ENCODE measurements around the gene NKX2-2.

Gene NKX2-2

DNA sequence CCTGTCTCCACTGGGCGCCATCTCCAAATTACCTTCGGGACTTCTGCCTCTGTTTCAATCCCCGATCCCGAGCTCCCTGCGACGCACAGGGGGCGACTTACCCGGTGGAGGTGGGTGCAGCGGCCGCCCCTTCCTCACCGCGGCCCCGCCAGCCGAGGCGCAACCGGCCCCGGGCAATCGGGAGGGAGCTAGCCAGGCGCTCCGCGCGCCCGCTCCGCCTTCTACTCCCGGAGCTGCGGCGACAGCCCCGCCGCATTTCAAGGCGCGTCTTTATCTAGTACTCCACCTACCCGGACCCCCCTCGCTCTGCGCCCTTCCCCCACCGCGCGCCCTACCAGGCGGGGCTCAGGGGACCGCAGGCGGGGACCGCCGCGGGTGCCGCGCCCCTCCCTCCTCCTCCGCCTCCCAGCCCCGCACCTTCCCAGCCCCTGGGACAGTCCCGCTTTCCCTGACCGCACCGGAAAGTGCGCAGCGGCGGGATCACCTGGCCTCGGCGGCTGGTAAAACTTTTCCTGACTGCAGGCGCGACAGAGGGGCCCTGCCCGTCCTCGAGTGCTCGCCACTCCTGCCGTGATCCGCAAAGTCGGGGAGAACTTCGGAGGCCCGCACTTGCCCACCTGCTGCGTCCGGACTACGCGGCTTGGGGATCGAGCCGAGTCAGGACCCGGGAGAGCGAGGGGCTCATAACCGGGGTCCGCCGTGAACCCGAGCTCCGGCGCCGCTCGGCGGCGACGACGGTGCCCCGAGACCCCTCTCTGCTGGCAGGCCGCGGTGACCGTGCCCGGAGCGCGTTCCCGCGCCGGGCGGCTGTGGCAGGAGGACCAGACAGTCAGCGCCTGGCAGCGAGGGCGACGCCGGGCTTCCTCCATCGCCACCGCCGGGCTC lies 8.0 kb upstream of the NKX2-2 start:
- DNase-seq = no peak

DNA sequence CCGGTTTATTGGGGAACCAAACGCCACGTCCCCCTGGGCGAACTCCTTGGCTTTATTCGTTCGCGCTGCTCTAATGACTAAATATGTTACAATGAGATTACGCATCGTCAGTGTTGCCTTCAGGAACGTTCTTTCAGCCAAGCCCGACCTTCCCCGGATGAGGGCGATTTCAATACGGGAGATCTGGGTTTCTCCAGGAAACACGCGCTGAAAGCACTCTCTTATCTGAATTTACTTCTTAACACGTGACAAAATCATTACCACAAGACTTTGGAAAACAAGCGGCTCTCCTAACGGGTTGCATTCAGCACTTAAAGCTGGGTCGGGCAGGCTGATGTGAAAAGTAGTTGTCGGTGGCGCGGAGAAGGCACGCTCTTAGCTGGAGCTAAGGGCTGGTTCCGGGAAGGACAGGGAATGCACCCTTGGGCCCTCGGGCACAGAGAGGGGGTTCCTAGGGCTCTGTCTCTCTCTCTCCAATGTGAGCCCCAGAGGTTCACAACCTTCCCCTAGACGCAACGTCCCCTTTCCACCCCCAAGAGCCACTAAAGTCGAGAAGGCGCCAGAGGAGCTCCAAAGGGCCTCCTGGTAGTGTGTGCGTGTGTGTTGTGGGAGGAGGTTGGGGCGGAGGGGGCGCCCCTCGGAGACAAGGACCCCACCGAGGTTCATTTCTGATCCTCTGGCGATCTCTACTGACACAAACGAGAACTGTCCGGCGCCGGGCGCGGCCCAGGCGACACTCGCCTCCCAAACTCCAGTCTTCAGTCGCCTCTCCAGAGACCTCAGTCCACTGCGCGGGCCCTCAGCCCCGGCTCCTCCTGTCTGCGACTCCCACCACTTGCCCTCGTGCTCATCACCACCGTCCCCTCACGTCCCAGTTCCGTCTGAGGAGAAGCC lies 7.1 kb upstream of the NKX2-2 start:
- no peak for DNase-seq

DNA sequence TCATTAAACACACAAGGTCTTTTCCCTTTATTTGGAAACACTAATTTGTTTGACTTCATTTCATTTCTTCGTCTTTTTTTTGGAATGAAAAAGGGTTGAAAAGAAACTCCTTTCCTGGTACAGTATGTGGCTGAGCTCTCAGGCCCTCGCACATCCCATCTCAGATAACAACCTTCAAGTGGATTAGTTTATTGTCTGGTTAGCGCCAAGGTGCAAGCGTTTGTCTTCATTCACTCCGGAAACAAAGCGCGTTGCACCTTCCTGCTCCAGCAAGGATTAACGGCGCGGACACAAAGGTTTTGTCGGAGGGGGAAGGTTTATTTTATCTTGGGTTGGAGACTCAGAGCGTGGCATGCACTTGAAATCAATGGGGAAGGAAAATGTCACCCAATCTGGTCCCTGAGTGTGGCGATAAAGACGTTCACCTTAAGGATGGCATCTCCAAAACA lies 5.3 kb upstream of the NKX2-2 start:
- no peak for DNase-seq

DNA sequence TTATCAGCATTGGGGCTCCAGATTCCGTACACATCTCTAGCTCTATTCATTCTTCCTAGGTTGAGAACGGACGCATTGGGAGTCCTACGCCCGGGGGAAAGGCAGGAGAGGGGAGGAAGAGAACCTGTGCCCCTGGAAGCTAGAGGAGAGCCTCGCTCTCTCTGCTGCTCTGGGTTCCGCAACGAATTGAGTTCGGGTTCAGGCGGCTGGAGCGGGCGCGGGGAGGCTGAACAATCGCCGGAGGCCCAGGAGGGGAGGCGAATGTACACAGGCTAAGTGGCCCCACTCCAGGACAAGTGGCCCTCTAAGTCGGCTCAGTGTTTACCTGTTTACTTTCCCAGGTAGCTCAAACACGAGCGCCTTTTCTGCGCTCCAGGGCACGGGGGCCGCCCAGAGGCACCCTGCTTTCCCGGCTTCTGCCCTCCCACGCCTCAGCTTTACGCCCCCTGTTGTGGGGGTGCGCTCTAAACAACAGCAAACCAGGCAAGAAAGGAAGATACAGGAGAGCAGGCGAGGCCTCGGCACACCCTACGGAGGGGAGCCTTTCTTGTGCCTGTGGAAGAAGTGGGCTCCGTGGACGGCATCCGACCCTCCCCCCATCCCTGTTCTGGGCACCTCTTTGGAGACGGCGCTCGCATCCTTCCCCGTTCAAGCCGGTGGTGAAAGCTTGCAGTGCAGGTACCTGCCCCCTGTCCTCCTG lies 4.6 kb upstream of the NKX2-2 start:
- no peak for DNase-seq

DNA sequence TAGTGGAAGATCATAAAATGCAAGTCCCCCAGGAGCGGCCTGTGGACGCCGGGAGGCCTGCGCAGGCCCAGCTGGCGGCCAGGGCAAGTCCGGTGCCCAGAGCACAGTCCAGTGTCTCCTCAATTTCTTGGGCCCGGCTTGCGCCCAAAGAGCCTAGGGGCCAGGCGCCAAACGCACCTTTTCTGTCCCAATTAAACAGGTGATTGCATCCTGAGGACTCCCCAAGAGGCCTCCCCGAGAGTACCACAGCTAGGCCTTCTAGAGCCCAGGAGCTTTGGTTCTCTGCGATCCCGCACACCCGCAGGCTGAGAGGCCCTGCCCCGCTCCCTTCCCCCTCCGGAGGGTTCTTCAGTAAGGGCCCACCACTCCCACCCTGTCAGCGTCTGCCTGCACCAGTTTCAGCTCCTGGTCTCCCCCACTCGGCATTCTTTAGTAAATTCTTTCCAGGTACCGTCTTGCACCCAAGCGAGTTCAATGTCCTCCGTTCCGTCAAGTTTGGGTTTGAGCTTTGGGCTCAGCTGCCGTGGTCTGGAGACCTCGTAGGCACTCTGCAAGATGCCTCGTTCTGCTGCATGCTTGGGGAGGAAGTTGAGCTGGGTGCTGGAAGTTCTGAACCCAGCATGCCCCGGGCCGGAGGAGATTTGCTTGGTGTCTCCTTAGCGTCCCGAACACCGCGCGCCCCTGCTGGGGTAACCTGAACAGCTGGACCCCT lies 3.9 kb upstream of the NKX2-2 start:
- DNase-seq = no peak

DNA sequence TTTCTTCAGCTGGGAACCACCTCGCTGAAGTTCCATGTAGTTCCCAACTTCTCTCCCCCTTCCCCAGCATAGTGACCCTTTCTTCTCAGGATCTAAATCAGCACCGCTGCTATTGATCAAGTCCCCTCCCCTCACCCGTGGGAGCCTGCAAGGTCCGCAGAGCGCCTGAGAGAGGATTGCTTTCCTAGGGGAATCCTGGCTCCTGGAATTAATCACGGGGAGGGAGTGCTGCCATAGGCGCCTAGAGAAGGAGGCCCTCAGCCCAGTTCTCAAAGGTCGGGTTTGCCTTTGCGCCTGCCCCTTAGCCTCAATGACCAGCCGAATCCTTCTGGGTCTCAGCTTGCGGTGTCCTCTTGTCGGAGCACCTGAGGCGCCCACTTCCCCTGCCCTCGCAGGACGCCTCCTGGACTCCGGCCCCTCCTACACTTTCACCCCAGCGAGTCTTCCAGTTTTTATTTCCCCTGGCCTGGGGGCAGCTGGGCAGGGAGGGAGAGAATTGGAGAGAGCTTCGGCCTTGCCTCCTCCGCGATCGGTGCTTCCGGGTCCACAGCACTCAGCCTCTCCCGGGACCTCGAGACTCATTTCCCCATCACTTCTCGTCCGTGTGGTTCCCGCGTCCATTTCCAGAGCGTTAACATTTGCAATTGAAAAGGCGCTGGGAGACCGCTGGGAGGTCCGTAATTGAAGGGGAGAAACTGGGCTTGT lies 3.1 kb upstream of the NKX2-2 start:
- no peak for DNase-seq

DNA sequence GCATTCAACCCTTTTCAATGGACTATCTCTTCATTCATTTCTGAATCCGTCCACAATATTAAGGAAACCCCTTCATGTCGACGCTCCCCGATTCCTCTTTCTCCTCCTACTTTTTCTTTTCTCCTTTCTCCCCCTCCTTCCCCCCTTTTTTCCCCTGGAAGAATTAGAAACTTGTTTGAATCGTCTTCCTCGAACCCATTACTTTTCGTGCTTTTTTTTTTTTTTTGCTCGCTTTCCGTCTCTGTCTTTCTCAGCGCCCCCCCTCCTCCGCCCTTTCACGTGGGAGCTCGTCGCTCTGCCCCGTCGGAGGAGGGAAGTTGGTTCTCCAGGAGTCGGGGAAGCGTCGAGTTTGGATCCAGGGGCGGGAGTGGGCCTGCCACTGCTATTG lies 2.3 kb upstream of the NKX2-2 start:
- DNase-seq = no peak

DNA sequence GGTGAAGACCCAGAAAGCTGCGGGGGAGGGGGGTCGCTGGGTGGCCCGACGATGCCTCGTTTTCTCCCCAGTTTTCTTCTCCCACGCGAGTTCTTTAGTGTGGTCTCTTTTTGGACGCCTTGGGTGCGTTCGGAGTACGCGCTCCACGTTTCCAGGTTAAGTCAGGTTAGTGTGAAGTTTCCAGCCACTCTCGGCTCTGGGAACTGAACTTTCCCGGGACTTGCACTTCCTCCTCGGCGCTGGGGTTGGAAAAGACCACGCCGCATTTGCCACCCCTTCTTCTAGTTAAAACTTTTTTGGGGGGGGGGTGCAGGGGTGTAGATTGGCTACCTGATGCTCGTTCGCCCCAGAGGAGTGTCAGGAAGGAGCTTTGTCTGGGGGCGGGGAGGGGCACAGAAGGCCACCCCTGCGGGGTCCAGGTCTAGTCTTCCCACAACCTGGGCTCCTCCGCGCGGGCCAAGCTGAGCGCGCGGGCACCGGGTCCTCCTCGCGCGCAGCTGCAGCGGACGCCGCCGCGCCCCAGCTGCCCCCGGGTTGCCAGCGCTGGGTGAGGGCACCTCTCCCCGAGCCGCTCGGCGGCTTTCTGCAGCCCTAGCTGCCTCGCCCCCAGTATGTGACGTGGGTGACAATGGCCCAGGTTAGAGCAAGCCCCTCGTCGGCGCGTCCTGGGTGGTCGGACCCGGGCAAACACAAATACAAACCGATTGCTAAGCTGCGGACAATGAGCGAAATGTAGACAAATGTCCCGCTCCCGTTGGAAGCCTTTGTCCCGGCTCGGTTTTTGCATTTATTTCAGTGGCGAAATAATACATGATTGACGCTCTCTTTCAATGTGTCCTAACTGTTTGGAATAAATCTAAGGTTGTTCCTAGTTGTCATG lies 1.7 kb upstream of the NKX2-2 start:
- no peak for DNase-seq

DNA sequence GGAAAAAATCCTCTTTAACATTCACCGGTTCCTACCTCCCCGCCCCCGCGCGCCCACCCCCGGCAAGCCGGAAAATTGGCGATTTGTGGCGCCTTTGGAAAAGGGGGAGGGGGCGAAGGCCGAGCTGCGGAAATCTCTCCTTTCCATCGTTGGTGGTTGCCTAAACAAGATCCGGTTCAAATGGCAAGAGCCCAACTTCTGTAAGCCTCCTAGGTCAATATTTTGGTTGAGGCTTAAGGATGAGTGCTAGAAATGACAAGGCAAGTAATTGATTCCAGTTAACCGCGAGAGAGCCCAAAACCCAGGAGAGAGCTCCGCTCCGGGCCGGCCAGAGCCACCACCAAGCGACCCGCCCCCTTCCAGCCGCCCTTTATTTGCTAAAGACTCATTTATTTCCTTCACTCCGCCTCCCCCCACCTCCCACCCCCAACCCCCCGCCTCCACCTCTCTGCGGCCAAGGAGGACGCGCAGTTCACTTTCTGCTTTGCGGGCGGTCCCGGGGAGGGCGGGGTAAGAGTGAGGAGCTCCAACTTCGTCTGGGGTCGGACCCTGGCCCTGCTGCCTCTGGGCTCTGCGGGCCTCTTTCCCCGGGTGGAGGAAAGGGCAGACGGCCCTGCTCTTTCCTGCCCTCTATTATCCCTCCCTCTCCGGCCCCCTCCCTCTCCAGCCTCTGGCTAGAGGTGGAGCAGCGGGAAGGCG lies 838 bp upstream of the NKX2-2 start:
- no peak for DNase-seq

DNA sequence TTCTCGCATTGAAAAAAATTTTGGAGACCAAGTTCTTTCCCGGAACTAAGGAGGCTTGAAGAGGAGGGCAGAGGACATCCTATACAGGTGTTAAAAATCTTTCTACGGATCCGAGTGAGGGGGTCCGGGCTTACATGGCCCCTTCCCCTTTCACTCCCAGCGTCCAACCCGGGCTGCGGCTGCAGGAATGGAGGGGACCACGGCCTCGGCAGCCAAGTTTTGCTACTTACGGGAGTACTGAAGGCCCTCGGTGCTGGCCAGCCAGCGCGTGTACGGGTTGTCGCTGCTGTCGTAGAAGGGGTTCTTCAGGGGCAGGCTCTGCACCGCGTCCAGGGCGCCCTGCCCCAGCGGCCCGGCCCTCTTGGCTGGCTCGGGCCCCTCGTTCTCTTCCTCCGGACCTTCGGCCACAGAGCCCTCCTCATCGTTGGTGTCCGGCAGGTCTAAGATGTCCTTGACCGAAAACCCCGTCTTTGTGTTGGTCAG lies 642 bp downstream of the NKX2-2 start:
- DNase-seq = no peak

DNA sequence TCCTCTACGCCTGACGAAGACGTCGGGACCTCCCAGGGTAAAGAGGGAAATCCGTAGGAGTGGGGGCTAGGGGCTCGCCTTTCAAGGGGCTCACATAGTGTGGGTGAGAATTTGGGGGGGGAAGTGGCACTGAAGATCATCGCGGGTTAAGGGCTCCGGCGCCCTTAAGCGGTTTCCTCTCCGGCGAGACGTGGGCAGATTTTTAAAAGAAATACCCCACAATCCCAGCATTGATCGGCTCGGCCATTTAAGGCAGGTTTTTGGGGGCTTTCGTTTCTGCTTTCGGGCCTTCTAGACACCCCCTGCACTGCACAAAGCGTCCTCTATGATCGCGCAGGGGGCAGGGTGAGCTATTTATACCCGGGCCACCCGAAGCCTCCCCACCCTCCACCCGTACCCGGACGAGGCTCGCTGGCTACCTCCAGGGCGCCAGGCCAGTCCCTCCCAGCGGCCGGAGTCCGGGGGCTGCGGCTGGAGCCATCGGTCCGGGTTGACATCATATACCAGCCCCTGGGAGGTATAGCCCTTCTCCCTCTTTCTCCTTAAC lies 1.2 kb downstream of the NKX2-2 start:
- no peak for DNase-seq

DNA sequence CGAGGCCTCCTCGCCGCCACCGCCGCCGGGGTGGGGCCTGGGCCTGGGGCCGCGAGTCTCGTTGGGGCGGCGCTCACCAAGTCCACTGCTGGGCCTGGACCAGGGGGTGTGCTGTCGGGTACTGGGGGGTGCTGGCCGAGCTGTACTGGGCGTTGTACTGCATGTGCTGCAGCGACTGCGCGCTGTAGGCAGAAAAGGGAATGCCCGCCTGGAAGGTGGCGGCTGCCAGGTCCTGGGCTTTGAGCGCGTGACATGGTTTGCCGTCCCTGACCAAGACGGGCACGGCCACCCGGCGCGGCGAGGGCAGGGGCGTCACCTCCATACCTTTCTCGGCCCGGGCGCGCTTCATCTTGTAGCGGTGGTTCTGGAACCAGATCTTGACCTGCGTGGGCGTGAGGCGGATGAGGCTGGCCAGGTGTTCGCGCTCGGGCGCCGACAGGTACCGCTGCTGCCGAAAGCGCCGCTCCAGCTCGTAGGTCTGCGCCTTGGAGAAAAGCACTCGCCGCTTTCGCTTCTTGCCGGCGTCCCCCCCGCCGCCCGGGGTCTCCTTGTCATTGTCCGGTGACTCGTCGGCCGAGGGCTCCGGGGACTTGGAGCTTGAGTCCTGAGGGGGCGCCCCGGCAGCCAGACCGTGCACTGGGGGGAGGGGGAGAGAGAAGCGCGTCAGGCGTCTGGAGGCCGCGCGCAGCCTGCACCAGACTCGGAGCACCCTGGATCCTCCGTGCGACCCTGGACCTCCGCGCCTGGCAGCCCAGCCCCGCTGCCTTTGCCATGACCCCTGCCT lies 1.8 kb downstream of the NKX2-2 start:
- no peak for DNase-seq

DNA sequence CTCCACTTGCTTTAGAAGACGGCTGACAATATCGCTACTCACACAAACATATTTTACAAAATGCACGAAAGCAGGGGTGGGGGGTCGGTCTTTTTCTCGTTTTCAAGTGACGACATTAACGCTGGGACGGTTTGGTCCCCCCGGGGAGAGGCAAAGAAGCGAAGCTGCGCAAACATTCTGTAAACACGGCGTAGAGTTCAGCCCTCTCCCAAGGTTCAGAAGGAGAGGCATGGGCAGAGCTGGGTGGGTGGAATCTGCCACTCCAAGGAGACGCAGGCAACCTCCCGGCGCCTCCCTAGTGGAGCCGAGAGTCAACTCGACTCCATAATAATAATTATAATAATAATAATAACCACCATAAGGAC lies 2.4 kb downstream of the NKX2-2 start:
- no peak for DNase-seq

DNA sequence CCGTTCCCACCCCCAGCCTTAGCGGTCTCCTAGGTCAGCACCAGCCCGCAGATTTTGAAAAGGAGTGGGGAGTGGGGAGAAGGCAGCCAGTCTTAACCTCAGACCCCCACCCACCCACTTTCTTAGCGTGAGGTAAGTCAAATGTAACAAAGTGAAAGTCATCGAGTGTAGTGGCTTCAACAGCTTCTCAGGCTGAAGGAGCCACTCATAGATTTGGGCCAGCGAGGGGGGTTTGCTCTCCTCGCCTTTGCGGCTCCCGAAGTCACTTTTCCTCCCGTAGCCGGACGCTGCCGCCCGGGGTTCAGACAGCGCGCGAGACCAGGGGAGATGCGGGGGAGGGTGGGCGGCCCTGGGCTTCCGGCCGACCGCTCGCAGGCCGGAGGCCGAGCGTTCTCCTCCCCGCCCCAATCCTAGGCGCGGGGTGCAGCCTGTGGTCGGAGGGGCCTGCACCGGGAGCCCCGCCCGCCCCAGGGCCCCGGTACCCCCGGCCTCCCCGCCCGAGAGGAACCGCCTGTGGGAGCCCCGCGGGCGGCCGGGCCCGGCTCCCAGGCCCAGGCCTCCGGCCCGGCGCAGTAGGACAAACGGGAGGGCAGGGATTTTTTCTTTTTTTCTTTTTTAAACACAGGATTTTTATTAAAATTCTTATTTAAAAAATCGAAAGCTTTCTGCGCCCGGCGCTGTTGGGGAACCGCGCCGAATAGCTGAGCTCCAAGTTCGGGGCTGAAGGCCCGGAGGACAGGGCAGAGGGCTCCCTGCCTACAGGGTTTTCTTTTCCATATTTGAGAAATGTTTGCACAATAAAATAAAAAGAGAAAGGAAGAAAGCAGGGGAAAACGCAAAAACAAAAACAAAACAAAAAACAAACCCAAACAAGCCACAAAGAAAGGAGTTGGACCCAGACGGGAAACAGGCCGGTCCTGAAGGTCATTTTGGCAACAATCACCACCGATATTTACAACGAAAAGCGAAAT lies 3.2 kb downstream of the NKX2-2 start:
- no peak for DNase-seq

DNA sequence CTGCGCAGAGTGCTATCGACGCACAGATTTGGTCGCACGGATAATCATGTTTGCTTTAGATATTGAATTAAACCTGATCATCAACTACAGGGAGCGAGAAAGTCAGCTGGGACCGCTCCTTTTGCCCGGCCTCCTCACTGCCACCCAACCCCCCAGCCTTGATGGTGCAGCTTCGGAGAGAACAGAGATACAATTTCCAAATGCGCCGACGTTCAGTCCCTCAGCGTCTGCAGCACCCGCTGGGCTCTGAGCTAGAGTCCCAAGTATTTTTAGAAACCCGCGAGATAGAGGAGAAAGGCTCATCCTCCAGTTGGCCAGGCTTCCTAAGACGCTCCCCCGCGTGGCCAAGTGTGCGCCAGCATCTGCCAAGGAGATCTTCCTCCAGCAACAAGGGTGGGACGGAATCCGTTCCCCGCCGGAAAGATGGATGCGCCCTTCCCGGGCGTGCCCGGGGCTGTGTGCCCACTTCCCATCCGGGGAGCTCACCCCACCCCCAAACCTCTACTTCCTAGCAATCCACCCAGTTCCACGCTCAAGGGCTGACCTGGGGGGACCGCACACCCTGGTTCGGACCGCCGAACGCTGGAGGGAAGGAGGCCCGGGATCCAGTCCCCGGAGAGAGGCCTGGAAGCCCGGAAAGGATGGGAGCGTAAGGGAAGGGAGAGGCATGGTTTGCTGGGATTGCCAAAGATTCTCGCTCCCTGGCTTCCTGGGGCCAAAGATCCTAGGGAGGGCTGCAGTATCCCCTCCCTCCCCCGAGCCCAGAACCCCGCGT lies 4.1 kb downstream of the NKX2-2 start:
- DNase-seq = no peak

DNA sequence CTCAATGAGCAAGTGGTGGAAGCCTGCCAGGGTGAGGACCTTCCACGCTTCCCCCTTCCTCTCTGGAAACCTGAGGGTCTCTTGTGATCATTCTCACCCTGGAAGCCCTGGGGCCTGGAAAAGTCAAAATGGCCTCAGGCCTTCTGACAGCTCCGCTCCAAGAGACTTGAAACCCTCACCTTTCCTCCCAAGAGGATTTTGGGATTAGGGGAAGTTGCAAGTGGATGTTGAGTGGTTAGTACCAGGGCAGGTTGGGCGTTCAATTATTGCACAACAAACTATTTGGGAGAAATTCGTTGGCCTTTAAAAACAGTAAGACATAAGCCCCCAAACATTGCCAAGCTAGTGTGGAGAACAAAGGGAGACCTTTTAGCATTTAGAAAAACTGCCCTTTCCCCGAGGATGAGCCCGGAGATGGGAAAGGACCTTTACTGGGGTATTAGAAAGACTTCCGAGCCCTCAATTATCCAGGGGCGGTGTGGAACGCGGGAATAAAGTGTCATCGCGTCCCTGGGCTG lies 4.7 kb downstream of the NKX2-2 start:
- no peak for DNase-seq
